ENCODE measurements around the gene ATG13.

The ATG13 gene

GRCh38 chr11:46640036-46640788 lies 22.9 kb downstream of the ATG13 start:
- in situ Hi-C loops (cut with HindIII; ENCODE audit: low pct_unique_long_range_greater_than_20kb, low sequenced_read_pairs) = no loop called here
- TF ChIP-seq JUND (IDR thresholded peaks at IDR 0.05; ENCODE audit: low read depth) = no peak

DNA sequence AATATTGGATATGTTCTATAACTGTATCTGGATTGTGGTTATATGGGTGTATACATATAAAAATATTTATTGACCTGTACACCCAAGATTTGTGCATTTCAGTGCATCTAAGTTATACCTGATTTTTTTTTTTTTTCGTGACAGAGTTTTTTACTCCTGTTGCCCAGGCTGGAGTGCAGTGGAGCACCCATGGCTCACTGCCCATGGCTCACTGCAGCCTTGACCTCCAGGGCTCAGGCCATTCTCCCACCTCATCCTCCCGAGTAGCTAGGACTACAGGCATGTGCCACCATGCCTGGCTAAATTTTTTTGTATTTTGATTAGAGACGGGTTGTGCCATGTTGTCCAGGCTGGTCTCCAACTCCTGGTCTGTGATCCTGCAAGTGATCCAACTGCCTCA lies 24.3 kb downstream of the ATG13 start:
- in situ Hi-C loops (cut with HindIII; ENCODE audit: low pct_unique_long_range_greater_than_20kb, low sequenced_read_pairs) = no loop called here
- DNase-seq (ENCODE audit: low read depth in 1 of 2, low spot score in 1 of 2) = no peak
- no peak for TF ChIP-seq JUND (IDR thresholded peaks at IDR 0.05; ENCODE audit: low read depth)

More at GRCh38 chr11:46640036-46640788, 22.9 kb downstream of the ATG13 start:
- DNase-seq (ENCODE audit: low read depth in 1 of 2, low spot score in 1 of 2) = no peak

DNA sequence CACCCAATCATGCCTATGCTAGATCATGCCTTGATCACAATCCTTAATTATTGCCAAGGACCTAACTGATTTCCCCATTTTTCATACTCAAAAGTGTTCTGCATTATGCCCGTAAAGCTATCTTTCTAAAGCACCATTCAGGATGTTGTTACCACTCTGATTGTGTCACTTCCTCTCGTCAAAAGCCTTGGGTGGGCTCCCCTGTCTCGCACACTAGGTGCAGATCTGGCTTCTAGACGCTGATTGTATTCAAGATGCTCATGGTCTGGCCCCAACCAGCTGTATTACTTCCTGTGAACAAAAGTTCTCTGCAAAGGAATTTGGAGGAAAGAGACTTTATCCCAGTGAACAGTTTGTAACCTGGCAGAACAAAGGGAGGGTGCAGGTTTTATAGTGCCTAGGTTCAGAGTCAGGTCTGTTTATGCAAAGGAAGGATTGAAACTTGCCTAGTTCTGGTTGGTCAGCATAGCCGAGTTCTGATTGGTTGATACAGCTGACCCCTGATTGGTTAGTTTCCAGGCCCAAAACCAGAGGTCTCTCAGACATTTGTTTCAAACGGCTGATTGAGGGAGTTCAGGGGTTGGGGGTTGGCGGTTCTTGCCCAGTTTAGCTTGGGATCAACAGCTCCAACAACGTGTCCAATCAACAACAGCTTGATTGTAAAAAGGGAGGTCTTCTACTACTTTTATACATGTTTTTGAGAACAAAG lies 25.4 kb downstream of the ATG13 start:
- DNase-seq (ENCODE audit: low read depth in 1 of 2, low spot score in 1 of 2) = no peak
- in situ Hi-C loops (cut with HindIII; ENCODE audit: low pct_unique_long_range_greater_than_20kb, low sequenced_read_pairs) = no loop called here
- no peak for TF ChIP-seq JUND (IDR thresholded peaks at IDR 0.05; ENCODE audit: low read depth)

GRCh38 chr11:46643531-46643930 lies 26.2 kb downstream of the ATG13 start:
- no peak for TF ChIP-seq JUND (IDR thresholded peaks at IDR 0.05; ENCODE audit: low read depth)
- in situ Hi-C loops (cut with HindIII; ENCODE audit: low pct_unique_long_range_greater_than_20kb, low sequenced_read_pairs) = no loop called here
- DNase-seq (ENCODE audit: low read depth in 1 of 2, low spot score in 1 of 2) = no peak

GRCh38 chr11:46643986-46644385 lies 26.6 kb downstream of the ATG13 start:
- TF ChIP-seq JUND (IDR thresholded peaks at IDR 0.05; ENCODE audit: low read depth) = no peak
- in situ Hi-C loops (cut with HindIII; ENCODE audit: low pct_unique_long_range_greater_than_20kb, low sequenced_read_pairs) = no loop called here
- no peak for DNase-seq (ENCODE audit: low read depth in 1 of 2, low spot score in 1 of 2)

GRCh38 chr11:46649180-46649738 lies 31.9 kb downstream of the ATG13 start:
- TF ChIP-seq JUND (IDR thresholded peaks at IDR 0.05; ENCODE audit: low read depth) = no peak
- no peak for DNase-seq (ENCODE audit: low read depth in 1 of 2, low spot score in 1 of 2)
- in situ Hi-C loops (cut with HindIII; ENCODE audit: low pct_unique_long_range_greater_than_20kb, low sequenced_read_pairs) = no loop called here

DNA sequence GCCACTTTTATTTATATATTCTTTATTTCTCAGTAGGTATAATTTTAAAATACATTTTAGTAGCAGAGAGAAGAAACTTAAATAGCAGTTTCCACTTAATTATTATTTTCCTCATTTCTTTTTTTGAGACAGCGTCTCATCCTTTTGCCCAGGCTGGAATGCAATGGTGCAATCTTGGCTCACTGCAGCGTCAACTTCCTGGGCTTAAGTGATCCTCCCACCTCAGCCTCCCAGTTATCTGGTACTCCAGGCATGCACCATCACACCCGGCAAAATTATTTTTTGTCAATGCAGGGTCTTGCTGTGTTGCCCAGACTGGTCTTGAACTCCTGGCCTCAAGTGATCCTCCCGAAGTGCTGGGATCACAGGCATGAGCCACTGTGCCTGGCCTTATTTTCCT lies 38.3 kb downstream of the ATG13 start:
- in situ Hi-C loops (cut with HindIII; ENCODE audit: low pct_unique_long_range_greater_than_20kb, low sequenced_read_pairs) = no loop called here
- DNase-seq (ENCODE audit: low read depth in 1 of 2, low spot score in 1 of 2) = no peak
- TF ChIP-seq JUND (IDR thresholded peaks at IDR 0.05; ENCODE audit: low read depth) = no peak

DNA sequence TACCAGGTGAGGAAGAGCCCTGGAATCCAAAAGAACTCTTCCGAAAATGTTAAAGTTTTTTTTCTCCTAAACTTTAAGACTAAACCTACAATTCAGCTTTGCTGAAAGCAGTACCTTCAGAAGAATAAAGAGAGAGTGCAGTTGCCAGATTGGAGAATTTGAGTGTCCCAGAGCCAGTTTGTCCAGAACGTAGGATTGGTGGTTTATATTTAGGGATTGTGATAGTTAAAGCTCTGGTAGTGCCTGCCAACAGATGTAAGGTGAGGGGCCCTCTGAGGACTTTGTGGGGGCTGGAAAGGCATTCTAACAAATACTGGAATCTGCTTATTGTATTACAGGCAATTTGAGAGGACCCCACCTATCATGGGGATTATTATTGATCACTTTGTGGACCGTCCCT lies 39.8 kb downstream of the ATG13 start:
- in situ Hi-C loops (cut with HindIII; ENCODE audit: low pct_unique_long_range_greater_than_20kb, low sequenced_read_pairs) = no loop called here
- no peak for DNase-seq (ENCODE audit: low read depth in 1 of 2, low spot score in 1 of 2)

DNA sequence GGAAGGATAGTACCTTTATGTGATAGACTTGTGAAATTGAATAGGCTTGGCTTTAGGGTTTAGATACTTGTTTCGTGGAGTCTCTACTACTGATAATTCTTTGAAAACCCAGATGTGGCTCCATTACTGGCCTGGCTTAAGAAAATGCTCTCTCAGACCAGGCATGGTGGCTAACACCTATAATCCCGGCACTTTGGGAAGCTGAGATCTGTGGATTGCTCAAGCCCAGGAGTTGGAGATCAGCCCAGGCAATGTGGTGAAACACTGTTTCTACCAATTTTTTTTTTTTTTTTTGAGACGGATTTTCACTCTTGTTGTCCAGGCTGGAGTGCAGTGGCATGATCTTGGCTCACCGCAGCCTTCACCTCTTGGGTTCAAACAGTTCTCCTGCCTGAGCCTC lies 40.9 kb downstream of the ATG13 start:
- no peak for DNase-seq (ENCODE audit: low read depth in 1 of 2, low spot score in 1 of 2)

More for the DNA sequence above, 39.8 kb downstream of the ATG13 start:
- no peak for TF ChIP-seq JUND (IDR thresholded peaks at IDR 0.05; ENCODE audit: low read depth)

GRCh38 chr11:46659908-46660307 lies 42.6 kb downstream of the ATG13 start:
- no peak for TF ChIP-seq JUND (IDR thresholded peaks at IDR 0.05; ENCODE audit: low read depth)
- no peak for DNase-seq (ENCODE audit: low read depth in 1 of 2, low spot score in 1 of 2)
- in situ Hi-C loops (cut with HindIII; ENCODE audit: low pct_unique_long_range_greater_than_20kb, low sequenced_read_pairs) = no loop called here

More for the DNA sequence above, 40.9 kb downstream of the ATG13 start:
- in situ Hi-C loops (cut with HindIII; ENCODE audit: low pct_unique_long_range_greater_than_20kb, low sequenced_read_pairs) = no loop called here
- no peak for TF ChIP-seq JUND (IDR thresholded peaks at IDR 0.05; ENCODE audit: low read depth)

GRCh38 chr11:46661836-46662235 lies 44.5 kb downstream of the ATG13 start:
- no peak for DNase-seq (ENCODE audit: low read depth in 1 of 2, low spot score in 1 of 2)
- TF ChIP-seq JUND (IDR thresholded peaks at IDR 0.05; ENCODE audit: low read depth) = no peak
- in situ Hi-C loops (cut with HindIII; ENCODE audit: low pct_unique_long_range_greater_than_20kb, low sequenced_read_pairs) = no loop called here

DNA sequence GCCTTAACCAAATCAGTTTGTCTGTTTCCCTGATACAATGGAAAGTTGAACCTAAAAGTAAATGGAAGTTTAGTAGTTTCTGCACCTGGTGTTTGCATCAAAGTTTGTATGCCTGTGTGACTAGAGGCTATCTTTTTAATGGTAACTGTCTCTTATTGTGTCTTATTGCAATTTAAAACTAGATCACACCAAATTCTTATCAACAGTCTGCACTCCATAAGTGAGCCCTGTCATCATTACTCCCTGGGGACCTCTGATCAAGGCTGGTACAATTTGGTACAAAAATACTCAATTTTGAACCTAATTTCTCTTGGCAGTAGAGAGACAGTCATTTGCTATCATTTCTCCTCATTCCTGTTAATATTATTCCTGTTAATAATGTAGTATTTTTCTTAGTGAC lies 45.0 kb downstream of the ATG13 start:
- in situ Hi-C loops (cut with HindIII; ENCODE audit: low pct_unique_long_range_greater_than_20kb, low sequenced_read_pairs) = no loop called here
- TF ChIP-seq JUND (IDR thresholded peaks at IDR 0.05; ENCODE audit: low read depth) = no peak
- no peak for DNase-seq (ENCODE audit: low read depth in 1 of 2, low spot score in 1 of 2)

DNA sequence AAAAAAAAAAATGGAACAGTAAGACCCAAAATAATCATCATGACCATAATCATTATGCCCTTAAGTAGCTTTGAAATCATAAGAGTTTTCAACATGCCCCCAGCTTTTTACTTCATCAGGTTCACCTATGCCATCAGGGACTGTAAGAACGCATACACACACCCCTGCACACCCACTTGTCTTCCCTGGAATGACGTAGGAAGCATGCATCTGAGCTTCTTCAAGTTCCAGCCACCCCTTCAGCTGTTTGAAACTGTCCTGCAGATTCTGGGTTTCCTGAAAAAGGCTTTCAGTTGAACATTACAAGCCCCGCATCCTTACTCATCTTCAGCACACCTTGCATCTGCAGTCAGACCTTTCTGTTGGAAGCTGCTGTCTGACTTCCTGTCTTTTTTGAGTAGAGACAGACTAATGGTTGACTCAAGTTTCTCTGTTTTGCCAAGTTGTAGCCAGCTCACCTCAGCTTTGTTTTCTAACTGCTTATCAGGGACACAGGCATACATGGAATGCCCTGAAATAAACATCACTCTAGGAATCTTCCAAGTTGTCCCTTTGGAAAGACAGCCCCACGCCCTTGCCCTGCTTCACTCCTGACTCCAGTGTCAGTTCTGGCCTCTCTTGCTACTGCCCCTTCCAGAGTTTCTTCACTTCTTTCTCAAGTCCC lies 46.1 kb downstream of the ATG13 start:
- no peak for DNase-seq (ENCODE audit: low read depth in 1 of 2, low spot score in 1 of 2)
- in situ Hi-C loops (cut with HindIII; ENCODE audit: low pct_unique_long_range_greater_than_20kb, low sequenced_read_pairs) = no loop called here
- no peak for TF ChIP-seq JUND (IDR thresholded peaks at IDR 0.05; ENCODE audit: low read depth)
